CD8-positive, alpha-beta memory T cell (primary cell): Measurements from ENCODE around the gene CSRP2. TPM values are rescaled to one million over a fixed set of nuclear protein-coding genes. Genes with fewer than 3 reads are reported as not detected.

Experiments used
- CTCF ChIA-PET: fragments of 350-600 bp; sonication (Branson Sonifier 250); formaldehyde crosslinking; loops from one replicate; lab custom pipeline; 2021; ENCODE audit warnings: antibody characterized with exemption; lab: Charles Lee
- POLR2A ChIA-PET: fragments of 350-600 bp; sonication (Branson Sonifier 250); formaldehyde crosslinking; loops from one replicate; lab custom pipeline; 2021; ENCODE audit warnings: antibody characterized with exemption; lab: Charles Lee
- DNase-seq, 5 donors: peaks; one replicate each; pipeline versions ENCODE4 v3.0.0 to v3.0.0-alpha.2; 2020 to 2022; ENCODE audit warnings: mixed read lengths in 1 of 5
- H3K27ac ChIP-seq: one replicate; pipeline ENCODE4 v1.7.0; 2013; ENCODE audit warnings: low read depth, mild to moderate bottlenecking, low read length, moderate library complexity
- H3K27me3 ChIP-seq: 2 replicates; pipeline ENCODE4 v1.7.0; 2013; ENCODE audit warnings: low read length, mild to moderate bottlenecking; ENCODE audit not compliant: insufficient read depth, poor library complexity, severe bottlenecking
- H3K36me3 ChIP-seq: 2 replicates; pipeline ENCODE4 v1.7.0; 2013; ENCODE audit warnings: mild to moderate bottlenecking, low read length, moderate library complexity; ENCODE audit not compliant: insufficient read depth
- H3K4me1 ChIP-seq: 2 replicates; pipeline ENCODE4 v1.7.0; 2013; ENCODE audit warnings: mild to moderate bottlenecking, low read length, moderate library complexity; ENCODE audit not compliant: insufficient read depth
- H3K4me3 ChIP-seq: 2 replicates; pipeline ENCODE4 v1.7.0; 2013; ENCODE audit warnings: mild to moderate bottlenecking, low read length
- H3K9me3 ChIP-seq: 2 replicates; pipeline ENCODE4 v1.7.0; 2013; ENCODE audit warnings: mild to moderate bottlenecking, low read length
- H3K27ac Mint-ChIP-seq, 8 donors: one replicate each; pipeline ENCODE4 v1.8.0; 2020 to 2021; ENCODE audit warnings: mixed read lengths in 8 of 8, mild to moderate bottlenecking in 6 of 8, inconsistent platforms in 3 of 8, moderate library complexity in 3 of 8
- H3K27me3 Mint-ChIP-seq, 2 donors: one replicate each; pipeline ENCODE4 v1.8.0; 2020 to 2021; ENCODE audit warnings: mixed read lengths in 2 of 2, mild to moderate bottlenecking in 1 of 2, moderate library complexity in 1 of 2
- H3K36me3 Mint-ChIP-seq, 3 donors: one replicate each; pipeline ENCODE4 v1.8.0; 2020 to 2021; ENCODE audit warnings: mixed read lengths in 3 of 3, inconsistent platforms in 1 of 3, mild to moderate bottlenecking in 1 of 3
- H3K4me1 Mint-ChIP-seq, 3 donors: one replicate each; pipeline ENCODE4 v1.8.0; 2020 to 2021; ENCODE audit warnings: mixed read lengths in 3 of 3, inconsistent platforms in 1 of 3, mild to moderate bottlenecking in 1 of 3
- H3K4me3 Mint-ChIP-seq, 7 donors: one replicate each; pipeline ENCODE4 v1.8.0; 2020 to 2021; ENCODE audit warnings: mixed read lengths in 7 of 7, mild to moderate bottlenecking in 6 of 7, moderate library complexity in 4 of 7, inconsistent platforms in 2 of 7
- H3K9me3 Mint-ChIP-seq, 5 donors: one replicate each; pipeline ENCODE4 v1.8.0; 2020 to 2022; ENCODE audit warnings: mixed read lengths in 5 of 5, mild to moderate bottlenecking in 3 of 5, moderate library complexity in 2 of 5, inconsistent platforms in 1 of 5
- polyA plus RNA-seq: library from polyadenylated mRNA; unstranded; fragments of 300-500 nt; fragmentation: Illumina TruSeq; gene quantifications from one replicate; pipeline ENCODE4 v1.2.3, GENCODE V29; 2021
- total RNA-seq, 2 experiments: library from RNA; stranded (reverse); gene quantifications; one replicate each; pipeline ENCODE4 v1.2.3, GENCODE V29; 2021

Gene CSRP2
- total and polyA plus RNA-seq, 3 experiments from 2014 or later = 0.24 to 0.77 (median 0.33) TPM

DNA sequence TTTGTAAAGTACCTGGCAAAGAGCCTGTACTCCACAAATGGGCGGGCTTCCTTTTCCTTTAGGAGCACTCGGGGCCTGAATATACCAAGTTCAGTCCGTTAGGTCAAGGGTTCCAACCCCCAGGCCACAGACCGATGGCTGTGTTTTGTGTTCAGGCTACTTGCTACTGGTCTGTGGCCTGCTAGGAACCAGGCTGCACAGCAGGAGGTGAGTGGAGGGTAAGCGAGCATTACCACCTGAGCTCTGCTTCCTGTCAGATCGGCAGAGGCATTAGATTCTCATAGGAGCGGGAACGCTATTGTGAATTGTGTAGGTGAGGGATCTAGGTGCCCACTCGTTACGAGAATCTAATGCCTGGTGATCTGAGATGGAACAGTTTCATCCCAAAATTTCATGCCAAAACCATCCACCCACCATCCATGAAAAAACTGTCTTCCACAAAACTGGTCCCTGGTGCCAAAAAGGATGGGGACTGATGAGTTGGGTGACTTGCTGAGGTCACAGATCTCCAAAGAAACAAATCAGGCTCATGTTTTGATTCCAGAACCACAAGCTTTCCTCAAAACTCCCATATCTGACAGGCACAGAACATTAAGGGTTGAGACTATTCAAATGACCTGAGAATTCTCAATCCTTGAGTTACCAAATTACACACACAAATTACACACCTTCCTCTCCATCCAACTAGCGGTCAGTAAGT is 4.2 kb downstream of the CSRP2 start:
- Mint-ChIP-seq H3K4me1 (peaks cover 10 to 19% (median 12%) of the 10 kb centered on the region in 3 donors), H3K27me3 (peaks cover 37 to 78% of the 10 kb centered on the region in 2 donors), H3K9me3 (peaks cover 0 to 1% (median 0%) of the 10 kb centered on the region in 5 donors), H3K4me3 (no peak overlapping the region), H3K36me3 (peaks cover 0 to 2% (median 0%) of the 10 kb centered on the region in 3 donors), H3K27ac (no peak overlapping the region)
- no peaks in the 10 kb centered on the region for H3K9me3 ChIP-seq
- no peak overlapping the region for H3K4me3 ChIP-seq
- POLR2A ChIA-PET = no interaction called here
- H3K27me3 ChIP-seq = peaks cover 20% of the 10 kb centered on the region
- CTCF ChIA-PET = no interaction called here
- H3K4me1 ChIP-seq = peaks cover 6% of the 10 kb centered on the region
- DNase-seq = no peak
- H3K36me3 ChIP-seq = no peaks in the 10 kb centered on the region
- H3K27ac ChIP-seq = no peak overlapping the region

DNA sequence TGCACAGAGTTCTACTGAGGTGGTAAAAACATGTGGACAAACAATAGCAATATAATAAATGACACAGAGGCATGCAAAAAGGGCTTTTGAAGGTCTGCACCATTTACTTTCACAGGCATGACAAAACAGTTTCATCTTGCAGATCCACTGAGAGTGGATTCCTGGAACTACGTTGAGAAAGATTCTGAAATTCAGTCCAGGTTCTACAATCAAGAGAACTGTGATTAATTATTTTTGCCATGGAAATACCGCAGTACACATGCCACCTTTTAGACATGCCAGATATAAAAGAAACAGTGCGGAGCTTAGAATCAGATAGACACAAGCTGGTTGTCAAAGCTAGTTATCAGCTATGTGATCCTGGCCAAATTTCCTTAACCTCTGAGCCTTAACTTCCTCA is 4.8 kb downstream of the CSRP2 start:
- H3K4me1 ChIP-seq = peaks cover 6% of the 10 kb centered on the region
- peaks cover 20% of the 10 kb centered on the region for H3K27me3 ChIP-seq
- Mint-ChIP-seq H3K27me3 (peaks cover 33 to 73% of the 10 kb centered on the region in 2 donors), H3K9me3 (peaks cover 0 to 1% (median 0%) of the 10 kb centered on the region in 5 donors), H3K4me1 (peaks cover 6 to 15% (median 7%) of the 10 kb centered on the region in 3 donors), H3K36me3 (peaks cover 0 to 2% (median 0%) of the 10 kb centered on the region in 3 donors), H3K27ac (no peak overlapping the region), H3K4me3 (no peak overlapping the region)
- CTCF ChIA-PET = no interaction called here
- no peak overlapping the region for H3K4me3 ChIP-seq
- H3K9me3 ChIP-seq = no peaks in the 10 kb centered on the region
- no peaks in the 10 kb centered on the region for H3K36me3 ChIP-seq
- H3K27ac ChIP-seq = no peak overlapping the region
- DNase-seq = no peak
- POLR2A ChIA-PET = no interaction called here

DNA sequence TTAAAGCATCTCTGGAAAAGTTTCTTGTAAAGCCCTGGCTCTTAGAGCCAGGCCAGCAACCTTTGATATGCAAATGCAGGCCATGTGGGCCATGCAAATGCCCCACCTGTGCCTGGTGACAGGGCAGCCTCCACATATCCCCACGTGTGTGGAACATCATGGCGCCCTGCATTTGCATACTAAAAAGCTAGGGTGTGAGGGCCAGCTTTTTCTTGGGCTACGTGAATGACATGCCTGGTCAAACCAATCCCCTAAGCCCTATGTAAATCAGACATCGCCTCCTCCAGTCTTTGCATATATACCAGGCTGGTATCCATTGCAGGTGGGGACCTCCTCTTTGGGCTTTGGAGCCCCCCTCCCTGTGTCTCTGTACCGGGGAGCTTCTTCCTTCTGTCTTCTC is 6.4 kb downstream of the CSRP2 start:
- Histone ChIP-seq H3K4me3 (no peak overlapping the region), H3K4me1 (no peaks in the 10 kb centered on the region), H3K9me3 (no peaks in the 10 kb centered on the region), H3K27me3 (peaks cover 13% of the 10 kb centered on the region), H3K36me3 (no peaks in the 10 kb centered on the region), H3K27ac (no peak overlapping the region)
- Mint-ChIP-seq H3K9me3 (peaks cover 0 to 1% (median 0%) of the 10 kb centered on the region in 5 donors), H3K4me1 (peaks cover 0 to 3% (median 2%) of the 10 kb centered on the region in 3 donors), H3K27ac (no peak overlapping the region), H3K4me3 (no peak overlapping the region), H3K36me3 (peaks cover 0 to 2% (median 0%) of the 10 kb centered on the region in 3 donors), H3K27me3 (peaks cover 24 to 63% of the 10 kb centered on the region in 2 donors)
- DNase-seq = no peak
- CTCF ChIA-PET = no interaction called here
- POLR2A ChIA-PET = no interaction called here

DNA sequence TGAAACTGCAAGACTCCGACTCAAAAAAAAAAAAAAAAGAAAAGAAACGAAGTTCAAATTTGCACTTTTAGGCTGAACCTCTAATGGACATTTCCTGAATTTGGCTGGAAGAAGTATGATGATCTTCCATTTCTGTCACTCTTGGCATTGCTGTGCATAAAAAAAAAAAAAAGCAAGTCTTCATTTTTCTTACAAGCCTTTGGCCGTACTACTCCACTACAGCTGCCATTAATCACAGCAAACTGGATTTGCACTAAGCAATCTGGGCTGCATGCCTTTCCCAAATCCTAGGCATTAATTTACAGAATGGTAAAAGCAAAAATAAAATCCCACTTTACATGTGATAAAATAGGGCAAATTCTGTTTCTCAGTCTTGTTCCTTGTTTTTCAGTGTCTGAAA is 7.1 kb downstream of the CSRP2 start:
- no peak overlapping the region for H3K4me3 Mint-ChIP-seq
- no peak overlapping the region for H3K27ac Mint-ChIP-seq
- H3K4me1 Mint-ChIP-seq = no peaks in the 10 kb centered on the region
- no peak overlapping the region for H3K27ac ChIP-seq
- ChIA-PET CTCF (no interaction called here), POLR2A (no interaction called here)
- H3K36me3 ChIP-seq = no peaks in the 10 kb centered on the region
- peaks cover 0 to 2% (median 0%) of the 10 kb centered on the region in 3 donors for H3K36me3 Mint-ChIP-seq
- H3K4me3 ChIP-seq = no peak overlapping the region
- peaks cover 0 to 1% (median 0%) of the 10 kb centered on the region in 5 donors for H3K9me3 Mint-ChIP-seq
- H3K9me3 ChIP-seq = no peaks in the 10 kb centered on the region
- DNase-seq = no peak
- H3K27me3 Mint-ChIP-seq = peaks cover 17 to 57% of the 10 kb centered on the region in 2 donors
- H3K4me1 ChIP-seq = no peaks in the 10 kb centered on the region
- H3K27me3 ChIP-seq = peaks cover 8% of the 10 kb centered on the region

DNA sequence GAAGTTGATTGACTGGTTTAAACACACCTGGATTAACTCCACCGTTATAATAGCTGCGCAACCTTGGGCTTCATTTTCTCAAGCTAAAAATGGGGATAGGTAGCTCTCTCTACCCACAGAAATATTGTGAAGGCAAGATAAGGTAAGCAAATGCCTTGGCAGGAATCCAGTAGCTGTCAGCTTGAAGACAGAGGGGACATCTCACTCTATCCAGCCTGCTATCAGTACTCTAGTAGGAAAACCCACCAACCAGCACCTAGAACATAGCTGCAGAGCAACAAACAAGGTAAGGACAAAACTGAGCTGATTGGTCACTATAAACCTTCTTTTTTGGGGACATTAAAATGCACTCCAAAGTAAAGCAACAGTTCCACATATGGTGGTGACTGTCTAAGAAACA is 7.7 kb downstream of the CSRP2 start:
- Mint-ChIP-seq H3K4me3 (no peak overlapping the region), H3K9me3 (peaks cover 0 to 1% (median 0%) of the 10 kb centered on the region in 5 donors)
- POLR2A ChIA-PET = no interaction called here

DNA sequence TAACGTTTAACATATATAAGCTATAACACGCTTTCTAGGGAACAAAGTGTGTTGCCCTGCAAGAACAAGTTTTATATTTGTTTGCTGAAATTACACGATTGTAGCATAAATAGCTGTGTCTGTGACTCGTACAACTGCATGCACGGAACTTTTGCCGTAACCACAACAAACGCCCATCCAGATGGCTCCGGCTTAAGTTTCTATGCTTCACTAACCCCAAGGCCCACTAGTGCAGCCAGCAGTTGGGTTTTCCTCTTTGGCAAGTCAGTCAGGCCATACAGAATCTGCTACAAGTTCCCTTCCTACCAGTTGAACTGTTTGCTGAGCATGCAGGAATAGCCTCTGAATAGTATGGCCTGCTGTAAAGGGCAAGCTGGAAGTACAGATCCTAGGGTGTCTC is 12.1 kb downstream of the CSRP2 start:
- no peaks in the 10 kb centered on the region for H3K4me1 ChIP-seq
- ChIA-PET POLR2A (no interaction called here), CTCF (interaction anchor here (1.4 kb wide), 1 partner anchor 245 kb away, joined by 3 read pairs; no protein-coding TSS in a partner anchor)
- Mint-ChIP-seq H3K36me3 (no peaks in the 10 kb centered on the region), H3K9me3 (no peaks in the 10 kb centered on the region), H3K27ac (no peak overlapping the region), H3K27me3 (peaks cover 6 to 20% of the 10 kb centered on the region in 2 donors), H3K4me1 (no peaks in the 10 kb centered on the region), H3K4me3 (no peak overlapping the region)
- H3K4me3 ChIP-seq = no peak overlapping the region
- no peak overlapping the region for H3K27ac ChIP-seq
- no peaks in the 10 kb centered on the region for H3K27me3 ChIP-seq
- DNase-seq = no peak
- no peaks in the 10 kb centered on the region for H3K36me3 ChIP-seq
- no peaks in the 10 kb centered on the region for H3K9me3 ChIP-seq

More for the DNA sequence above, 7.7 kb downstream of the CSRP2 start:
- H3K4me3 ChIP-seq = no peak overlapping the region
- CTCF ChIA-PET = no interaction called here
- H3K36me3 ChIP-seq = no peaks in the 10 kb centered on the region
- no peaks in the 10 kb centered on the region for H3K4me1 ChIP-seq
- Mint-ChIP-seq H3K27me3 (peaks cover 14 to 50% of the 10 kb centered on the region in 2 donors), H3K36me3 (peaks cover 0 to 2% (median 0%) of the 10 kb centered on the region in 3 donors), H3K4me1 (no peaks in the 10 kb centered on the region), H3K27ac (no peak overlapping the region)
- no peak for DNase-seq
- H3K9me3 ChIP-seq = no peaks in the 10 kb centered on the region
- H3K27ac ChIP-seq = no peak overlapping the region
- peaks cover 2% of the 10 kb centered on the region for H3K27me3 ChIP-seq

DNA sequence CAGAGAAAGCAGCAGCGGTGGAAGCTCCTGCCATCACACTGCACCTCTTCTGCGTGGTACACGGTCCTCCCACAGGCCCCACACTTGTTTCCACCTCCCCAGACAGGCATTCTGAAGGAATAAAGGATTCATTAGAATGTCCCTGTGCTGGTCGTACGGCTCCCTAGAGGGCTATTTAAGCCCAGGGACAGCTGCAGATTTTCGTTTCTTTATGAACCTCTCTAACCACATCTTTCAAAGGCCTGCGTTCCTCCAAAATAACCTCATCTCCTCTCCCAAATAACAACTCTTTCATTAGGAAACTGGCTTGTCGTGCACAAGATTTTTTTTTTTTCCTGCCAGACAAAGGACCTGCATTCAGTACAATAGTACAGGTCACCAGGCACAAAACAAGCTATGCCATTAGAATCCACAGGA is 12.7 kb downstream of the CSRP2 start:
- no peaks in the 10 kb centered on the region for H3K4me1 ChIP-seq
- H3K9me3 ChIP-seq = no peaks in the 10 kb centered on the region
- no peaks in the 10 kb centered on the region for H3K36me3 ChIP-seq
- CTCF ChIA-PET = interaction anchor here (1.4 kb wide), 1 partner anchor 245 kb away, joined by 3 read pairs; no protein-coding TSS in a partner anchor
- H3K27ac ChIP-seq = no peak overlapping the region
- Mint-ChIP-seq H3K4me3 (no peak overlapping the region), H3K9me3 (no peaks in the 10 kb centered on the region), H3K27me3 (peaks cover 6 to 17% of the 10 kb centered on the region in 2 donors), H3K27ac (no peak overlapping the region), H3K36me3 (no peaks in the 10 kb centered on the region), H3K4me1 (no peaks in the 10 kb centered on the region)
- no peak for DNase-seq
- no peak overlapping the region for H3K4me3 ChIP-seq
- H3K27me3 ChIP-seq = no peaks in the 10 kb centered on the region
- POLR2A ChIA-PET = no interaction called here

DNA sequence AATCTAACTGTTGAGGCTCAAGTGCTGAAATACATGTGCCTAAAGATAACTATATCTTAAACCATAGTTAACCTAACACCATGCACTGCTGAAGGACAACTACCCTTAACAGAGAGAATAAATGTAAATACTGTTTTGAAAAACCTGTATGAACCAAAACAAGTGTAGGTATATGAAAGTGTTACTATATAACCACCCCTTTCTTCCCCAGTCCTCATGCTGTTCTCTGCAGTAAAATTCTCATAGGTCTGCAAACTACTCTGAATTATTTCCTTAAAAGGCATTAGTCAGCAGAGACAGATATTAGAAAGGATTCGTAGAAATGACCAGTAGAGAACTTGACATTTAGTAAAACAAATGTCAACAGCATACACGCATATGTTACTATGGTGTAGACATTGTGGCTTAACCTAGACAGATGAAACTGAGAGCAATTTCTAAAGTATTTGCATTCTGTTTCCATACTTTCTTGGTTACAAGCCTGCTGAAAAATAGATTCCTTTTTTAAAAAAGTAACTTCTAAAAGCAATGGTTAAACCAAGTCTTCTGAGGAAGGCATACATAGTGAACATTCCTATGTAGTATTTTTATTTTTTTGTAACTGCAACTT is 13.9 kb downstream of the CSRP2 start:
- DNase-seq = no peak
- no peak overlapping the region for H3K4me3 ChIP-seq
- Mint-ChIP-seq H3K27me3 (peaks cover 5 to 10% of the 10 kb centered on the region in 2 donors), H3K36me3 (no peaks in the 10 kb centered on the region), H3K4me1 (no peaks in the 10 kb centered on the region), H3K9me3 (no peaks in the 10 kb centered on the region), H3K27ac (no peak overlapping the region), H3K4me3 (no peak overlapping the region)
- no peaks in the 10 kb centered on the region for H3K36me3 ChIP-seq
- H3K27me3 ChIP-seq = no peaks in the 10 kb centered on the region
- H3K4me1 ChIP-seq = no peaks in the 10 kb centered on the region
- H3K9me3 ChIP-seq = no peaks in the 10 kb centered on the region
- ChIA-PET CTCF (no interaction called here), POLR2A (no interaction called here)
- no peak overlapping the region for H3K27ac ChIP-seq
